ENCODE measurements around the gene CCNI.

GRCh38 chr4:77040854-77041725 is 34.7 kb downstream of the CCNI start:
- TF ChIP-seq TAF1 (IDR thresholded peaks at IDR 0.05; ENCODE audit: borderline replicate concordance, low read depth, low read length) (no peak), POLR2A (IDR thresholded peaks at IDR 0.05; ENCODE audit: low read depth, low read length) (no peak)
